GM18498 (cell line): ENCODE results near the gene OXCT2.
"Not testable (repeated sequence)": the region's sequence is repeated elsewhere in the genome, so short reads cannot be mapped to it uniquely, and the experiment has no call there.

Source experiments
- ATAC-seq: cut with Tn5 transposase; IDR thresholded peaks from one replicate; pipeline ENCODE4 v1.9.1; 2021; ENCODE audit warnings: mild to moderate bottlenecking, moderate library complexity; ENCODE audit not compliant: unreplicated experiment

The OXCT2 gene

DNA sequence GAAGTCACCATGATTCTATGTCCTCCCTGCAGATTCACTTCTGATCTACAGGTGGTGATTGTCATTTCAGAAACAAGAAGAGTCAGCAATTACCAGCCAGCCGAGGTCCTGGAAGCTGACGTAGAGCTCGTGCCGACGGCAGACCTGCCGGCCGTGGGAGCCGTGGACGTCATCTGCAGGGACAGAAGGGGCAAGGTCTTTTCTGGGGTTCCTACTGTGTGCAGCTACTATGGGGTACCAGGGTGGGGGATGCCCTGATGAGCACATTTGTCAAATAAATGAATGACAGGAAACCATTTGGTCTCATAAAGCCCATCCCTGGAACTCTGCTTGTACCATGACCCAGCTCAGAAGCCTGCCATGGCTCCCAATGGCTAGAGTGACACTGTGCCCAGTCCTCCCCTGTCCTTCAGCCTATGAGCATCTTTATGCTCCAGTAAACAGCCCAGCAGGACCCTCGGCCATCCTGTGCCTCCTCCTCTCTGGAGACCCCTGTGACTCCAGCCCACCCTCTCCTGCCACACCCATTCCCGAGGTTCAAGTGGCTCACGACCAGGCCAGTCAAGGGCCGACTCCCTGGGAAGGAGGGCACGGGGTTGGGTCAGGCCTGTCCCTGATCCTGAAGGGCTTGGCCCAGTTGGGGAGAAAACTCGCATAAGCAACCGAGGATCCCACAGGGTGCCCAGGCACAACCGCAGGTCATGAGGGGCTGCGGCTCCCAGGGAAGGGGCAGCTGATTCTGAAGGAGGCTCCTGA, 7.4 kb downstream of the OXCT2 start:
- not testable (repeated sequence) for ATAC-seq

DNA sequence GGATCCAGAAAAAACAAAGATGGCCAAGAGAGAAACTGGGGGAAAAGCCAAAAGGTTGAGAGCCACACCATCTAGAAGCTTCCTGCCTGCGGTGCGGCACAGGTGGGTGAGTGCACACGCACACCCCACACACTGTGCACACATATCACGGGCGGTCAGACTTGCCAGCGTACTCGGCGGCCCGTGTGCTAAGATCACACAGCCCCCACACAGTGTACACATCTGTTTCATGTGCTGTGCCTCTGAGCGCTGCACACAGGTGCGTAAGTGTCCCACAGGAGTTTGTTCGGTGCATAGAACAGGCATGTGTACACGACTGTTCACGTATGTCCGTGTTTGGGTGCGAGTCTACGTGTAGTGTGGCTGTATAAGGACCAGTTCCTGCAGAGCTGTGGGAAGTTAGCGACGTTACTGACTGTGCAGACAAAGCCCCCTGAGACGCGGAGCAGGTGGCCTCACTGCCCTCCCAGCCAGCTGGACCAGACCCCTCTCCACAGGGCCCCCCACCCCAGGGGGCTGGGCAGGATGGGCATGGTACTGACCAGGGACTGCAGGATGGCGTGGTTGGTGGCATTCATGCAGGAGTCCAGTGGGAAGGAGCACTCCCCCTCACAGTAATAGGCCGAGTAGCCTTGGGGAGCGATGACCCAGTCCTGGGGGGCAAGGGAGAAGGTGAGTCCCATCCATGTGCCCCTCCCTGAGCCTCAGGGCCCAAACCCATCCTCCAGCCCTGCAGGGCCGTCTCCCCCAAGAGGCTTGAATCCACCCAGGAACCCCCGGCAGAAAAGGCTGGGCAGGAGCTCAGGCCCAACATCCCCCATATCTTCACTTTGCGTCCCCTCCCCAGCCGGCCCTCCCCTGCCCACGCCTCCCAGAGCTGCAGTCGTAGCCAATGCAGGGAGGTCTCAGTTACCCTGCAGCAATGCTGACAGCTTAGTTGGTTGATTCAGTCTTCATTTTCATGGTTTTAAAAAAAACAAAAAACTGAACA, 8.3 kb downstream of the OXCT2 start:
- ATAC-seq: no peak

DNA sequence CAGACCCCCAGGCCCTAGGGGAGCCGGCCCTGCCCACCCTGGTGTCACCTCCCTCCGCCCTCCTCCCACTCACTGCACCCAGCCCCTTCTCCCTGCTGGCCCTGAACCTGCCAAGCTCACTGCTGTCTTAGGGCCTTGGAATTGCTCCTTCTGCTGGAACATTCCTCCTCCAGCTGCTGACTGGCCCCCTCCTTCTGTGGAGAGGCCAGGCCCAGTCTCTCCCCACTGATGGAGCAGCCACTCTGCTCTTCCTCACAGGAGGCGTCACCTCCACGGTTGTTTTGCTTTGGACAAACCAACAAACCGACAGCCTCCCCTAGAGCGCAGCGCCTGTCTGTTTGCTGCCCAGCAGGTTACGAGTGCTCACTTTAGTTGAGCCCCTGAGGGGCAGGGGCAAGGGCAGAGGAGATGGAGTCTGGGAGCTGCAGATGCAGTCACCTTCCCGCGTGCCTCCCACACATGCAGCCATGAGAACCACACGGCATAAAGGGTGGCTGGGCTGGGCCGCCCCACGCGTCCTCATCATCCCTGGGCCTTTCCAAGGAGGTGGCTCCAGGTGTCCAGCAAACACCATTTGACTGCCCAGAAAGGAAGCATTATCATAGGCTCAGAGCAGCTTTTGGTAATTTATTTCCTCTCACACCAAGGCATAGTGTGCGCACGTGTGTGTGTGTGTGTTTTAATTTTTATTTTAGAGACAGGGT, 9.4 kb downstream of the OXCT2 start:
- no peak for ATAC-seq

DNA sequence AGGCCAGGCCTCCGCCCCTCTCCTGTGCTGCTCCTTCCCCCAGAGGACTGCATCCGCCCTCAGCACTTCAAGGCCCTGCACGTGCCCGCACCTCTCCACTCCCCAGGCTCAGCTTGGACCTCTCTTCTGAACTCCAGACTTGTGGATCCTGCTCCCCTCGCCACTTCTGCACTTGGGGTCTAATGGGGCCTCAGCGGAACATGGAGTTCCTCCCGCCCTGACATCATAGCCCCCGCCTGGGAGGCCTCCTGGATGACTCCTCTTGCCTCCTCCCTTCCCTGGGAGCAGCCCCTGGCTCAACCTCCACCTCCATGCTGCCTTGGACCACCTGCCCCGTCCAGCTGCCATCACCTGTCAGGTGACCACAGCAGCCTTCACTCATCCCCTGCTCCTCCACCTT, 10.1 kb downstream of the OXCT2 start:
- no peak for ATAC-seq

GRCh38 chr1:39760074-39761008, 10.8 kb downstream of the OXCT2 start:
- no peak for ATAC-seq

DNA sequence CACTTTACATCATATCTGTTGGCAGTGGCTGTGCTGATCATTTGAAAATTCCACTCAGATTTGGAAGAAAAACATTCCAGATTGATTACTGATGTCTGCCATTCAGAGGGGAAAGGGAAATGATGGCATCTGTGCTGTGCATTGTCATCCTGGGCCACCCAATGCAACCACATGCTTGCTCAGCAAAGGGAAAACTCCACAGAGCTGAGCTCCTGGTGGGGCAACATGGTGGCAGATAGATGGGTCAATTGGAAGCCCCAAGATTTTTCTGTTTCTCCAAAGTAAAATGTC, 11.8 kb downstream of the OXCT2 start:
- ATAC-seq: no peak

- ATAC-seq: no peak
These were observed 12.4 kb downstream of the OXCT2 start for GRCh38 chr1:39758556-39759435.

DNA sequence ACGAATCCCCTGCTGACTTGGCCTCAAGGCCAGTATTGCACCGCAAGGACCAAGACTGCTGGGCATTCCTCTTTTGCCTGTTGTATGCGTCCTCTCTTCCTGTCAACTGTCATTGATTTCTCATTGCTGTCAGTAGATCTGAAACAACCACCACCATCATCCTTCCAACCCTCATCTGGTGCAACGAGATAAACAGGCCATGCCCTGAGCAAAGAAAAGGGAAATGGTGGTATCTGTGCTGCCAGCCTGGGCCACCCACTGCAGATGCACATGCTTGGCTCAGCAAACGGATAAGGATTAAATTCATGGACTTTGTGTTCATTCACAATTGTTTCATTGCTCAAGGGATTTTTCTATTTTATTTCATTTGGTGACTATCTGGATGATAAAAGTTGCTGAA, 13.6 kb downstream of the OXCT2 start:
- ATAC-seq: no peak

DNA sequence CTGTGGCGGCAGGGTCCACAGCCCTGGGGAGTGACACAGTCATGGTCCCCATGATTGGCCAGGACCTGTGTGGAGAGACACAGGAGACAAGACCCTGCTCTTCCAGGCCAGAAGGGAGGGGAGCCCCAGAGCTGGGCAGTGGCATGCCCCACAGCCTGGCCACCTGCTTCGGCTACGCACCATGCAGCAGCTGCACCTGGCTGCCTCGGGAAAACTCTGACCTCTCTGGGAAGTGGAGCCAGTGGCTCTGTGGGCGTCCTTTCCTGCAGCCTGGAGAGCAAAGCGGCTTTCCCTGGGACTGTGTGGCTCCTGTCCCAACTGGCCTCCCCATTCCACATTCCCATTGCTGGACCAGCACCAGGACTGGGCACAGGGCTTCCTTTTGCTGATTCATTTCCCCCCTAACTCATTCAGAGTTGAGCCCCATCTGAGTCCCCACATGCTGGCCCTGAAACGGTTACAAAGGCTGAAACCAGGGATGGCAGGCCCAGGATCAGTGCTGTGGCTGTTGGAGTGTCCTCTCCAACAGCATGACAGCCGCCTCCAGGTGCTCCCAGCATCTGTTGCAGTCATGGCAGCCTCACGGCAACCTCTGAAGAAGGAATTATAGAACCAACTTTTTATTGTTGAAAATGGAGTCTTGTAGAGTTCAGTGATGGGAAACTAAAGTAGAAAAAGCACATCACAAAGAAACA, 15.0 kb downstream of the OXCT2 start:
- no peak for ATAC-seq

DNA sequence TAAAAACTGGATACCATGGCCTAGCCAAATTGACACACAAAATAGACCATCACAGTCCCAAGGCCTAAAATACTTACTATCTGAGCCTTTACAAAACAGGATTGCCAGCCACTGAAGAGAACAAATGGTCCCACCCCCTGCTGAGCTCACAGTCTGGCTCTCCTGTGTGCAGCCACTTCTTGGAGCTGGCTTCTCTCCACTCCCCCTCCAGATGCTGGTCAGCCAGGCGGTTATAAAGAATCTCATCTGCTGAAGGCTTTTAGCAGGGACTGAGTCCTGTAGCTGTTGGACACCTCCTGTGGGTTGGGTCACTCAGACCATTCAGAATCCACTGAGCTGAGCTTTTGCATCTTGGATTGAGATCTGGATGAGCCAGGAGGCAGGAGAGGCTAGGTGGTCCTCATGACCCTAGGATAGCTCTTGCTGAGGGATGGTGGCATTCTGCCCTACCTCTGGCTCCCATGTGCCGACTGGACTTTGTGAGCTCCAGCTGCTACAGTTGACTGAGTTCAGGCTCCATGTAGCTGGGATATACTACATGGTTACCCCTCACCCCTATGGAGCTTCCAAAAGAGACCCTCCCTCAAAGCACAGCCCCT, 16.1 kb downstream of the OXCT2 start:
- no peak for ATAC-seq

DNA sequence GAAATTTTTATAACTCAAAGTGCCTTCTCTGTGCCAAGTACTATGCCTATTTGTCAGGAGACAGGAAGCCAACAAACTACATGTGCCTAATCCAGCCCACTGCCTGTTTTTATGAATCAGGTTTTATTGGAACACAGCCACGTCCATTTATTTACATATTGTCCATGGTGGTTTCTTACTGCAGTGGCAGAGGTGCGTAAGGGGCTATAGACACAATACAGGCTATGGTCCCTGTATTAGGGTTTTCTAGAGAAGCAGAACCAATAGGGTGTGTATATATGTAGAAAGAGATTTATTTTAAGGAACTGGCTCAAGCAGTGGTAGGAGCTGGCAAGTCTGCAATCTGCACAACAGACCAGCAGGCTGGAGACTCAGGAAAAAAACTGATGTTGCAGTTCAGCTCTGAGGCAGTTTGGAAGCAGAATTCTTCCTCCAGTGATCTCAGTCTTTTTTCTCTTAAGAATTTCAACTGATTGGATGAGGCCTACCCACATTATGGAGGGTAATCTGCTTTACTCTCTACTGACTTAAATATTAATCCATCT, 17.1 kb downstream of the OXCT2 start:
- no peak for ATAC-seq

DNA sequence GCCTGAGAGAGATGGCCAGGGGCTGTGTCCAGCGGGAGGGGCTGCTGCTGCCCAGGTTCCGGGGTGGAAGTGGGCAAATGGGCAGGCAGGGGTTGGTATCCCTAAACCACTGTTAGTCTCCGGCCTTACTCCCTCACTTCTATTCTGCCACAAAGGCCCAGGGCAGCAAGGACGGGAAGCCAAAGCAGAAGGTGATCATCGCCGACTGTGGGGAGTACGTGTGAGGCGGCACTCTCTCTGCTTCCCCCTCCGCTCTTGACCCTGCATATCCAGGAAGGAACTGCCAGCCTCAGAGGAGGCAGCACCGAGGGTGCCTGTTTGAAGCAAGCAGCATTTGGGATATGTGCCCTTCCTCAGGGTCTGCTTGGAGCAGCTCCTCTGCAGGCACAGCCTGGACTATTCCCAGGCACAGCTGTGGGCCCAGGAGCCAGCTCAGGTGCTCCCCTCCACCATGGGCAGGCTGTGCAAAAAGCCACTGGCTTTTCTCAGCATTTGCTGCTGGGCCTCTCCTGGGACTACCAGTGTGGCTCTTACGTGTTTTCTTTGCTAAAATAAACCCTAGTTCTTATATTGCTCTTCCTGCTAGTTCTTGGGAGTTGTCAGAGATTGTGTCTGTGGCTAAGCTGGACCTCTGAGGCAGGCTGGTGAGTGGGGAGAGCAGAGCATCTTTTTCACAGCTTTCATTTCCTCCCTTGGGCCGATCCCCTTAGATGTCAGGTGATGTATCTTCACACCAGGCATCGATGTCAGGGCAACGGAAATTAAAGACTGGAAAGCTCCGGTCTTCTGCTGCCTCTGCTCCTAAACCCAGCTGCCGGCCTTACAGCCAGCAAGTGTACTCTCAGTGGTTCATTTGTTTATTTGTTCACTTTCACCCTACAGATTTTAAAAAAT, 17.8 kb downstream of the OXCT2 start:
- no peak for ATAC-seq

- no peak for ATAC-seq
These were observed 18.4 kb downstream of the OXCT2 start for GRCh38 chr1:39752703-39753102.

DNA sequence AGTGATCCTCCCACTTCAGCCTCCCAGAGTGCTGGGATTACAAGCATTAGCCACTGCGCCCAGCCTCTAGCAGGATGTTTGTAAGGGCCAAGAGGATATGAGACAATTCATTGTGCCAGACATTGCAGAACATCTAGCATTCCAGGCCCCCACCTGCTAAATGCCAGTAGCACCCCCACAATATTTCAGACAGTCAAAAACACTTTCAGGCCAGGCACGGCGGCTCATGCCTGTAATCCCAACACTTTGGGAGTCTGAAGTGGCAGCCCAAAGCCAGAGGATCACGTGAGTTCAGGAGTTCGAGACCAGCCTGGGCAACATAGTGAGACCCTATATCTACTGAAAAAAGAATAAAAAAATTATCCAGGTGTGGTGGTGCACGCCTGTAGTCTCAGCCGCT, 19.6 kb downstream of the OXCT2 start:
- no peak for ATAC-seq

DNA sequence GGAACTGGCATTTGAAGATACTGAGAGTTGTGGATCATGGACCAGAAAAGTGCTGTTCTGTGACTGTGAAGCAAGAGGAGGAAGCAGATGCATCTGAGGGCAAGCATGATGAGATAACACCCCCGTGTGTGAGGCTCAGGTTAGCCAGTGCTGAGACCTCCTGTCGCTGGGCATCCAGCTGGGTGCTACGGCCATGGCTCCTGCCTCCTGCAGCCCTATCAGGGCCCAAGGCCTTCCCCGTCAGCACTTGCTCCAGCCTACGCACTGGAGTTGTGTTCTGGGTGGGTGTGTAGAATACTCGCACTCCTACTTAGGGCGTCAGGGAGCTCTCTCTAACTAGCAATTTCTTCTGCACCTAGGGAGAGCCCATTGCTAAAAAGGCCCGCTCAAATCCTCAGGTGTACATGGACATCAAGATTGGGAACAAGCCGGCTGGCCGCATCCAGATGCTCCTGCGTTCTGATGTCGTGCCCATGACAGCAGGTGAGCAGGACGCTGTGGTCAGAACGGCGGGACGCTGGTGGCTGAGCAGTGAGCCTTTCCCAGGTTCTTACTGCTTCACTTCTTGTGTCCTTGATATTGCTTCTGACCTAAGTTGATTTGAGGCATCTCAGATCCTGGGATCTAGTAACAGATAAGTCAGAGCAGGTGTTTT, 26.0 kb downstream of the OXCT2 start:
- ATAC-seq: no peak

DNA sequence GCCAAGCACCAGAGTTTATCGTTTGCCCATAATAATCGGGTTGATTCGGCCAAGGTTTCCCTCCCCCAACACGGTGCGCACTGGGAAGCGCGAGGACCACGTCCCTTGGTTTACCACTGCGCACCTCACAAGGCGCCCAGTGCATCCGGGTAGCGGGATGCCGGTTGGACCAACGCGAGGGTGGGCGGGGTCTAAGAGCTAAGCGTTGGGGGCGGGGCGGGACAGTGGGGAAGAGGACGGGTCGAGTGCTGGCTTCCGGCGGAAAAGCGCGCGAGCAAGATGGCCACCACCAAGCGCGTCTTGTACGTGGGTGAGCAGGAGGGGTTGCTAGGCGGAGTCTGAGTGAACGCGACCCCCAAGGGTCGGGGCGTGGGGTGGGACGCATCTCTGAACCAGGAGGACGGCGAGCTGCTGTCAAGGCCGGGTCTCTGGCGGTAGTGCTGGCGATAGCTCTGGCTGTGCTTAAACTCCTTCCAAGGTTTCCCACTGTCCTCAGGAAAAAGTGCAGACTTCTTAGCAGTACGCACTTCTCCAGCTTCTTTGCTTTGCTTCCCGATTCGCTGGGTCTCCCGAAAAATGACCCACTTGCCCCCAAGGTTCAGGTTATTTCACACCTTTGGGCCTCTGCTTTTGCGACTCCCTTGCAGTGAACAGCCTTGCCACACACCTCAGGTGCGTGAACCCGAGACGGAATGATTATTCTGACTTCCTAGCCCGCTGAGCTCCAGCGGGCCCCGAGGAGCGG, 32.4 kb downstream of the OXCT2 start, which contains the start of gene PPIE:
PPIE (plus strand) TSS at position 261 of the 745 bp plus-strand sequence; CDS start at position 280, 19 bp downstream.
- peak; percentile 93 for ATAC-seq
